ENCODE measurements around the gene SLCO1A2.

DNA sequence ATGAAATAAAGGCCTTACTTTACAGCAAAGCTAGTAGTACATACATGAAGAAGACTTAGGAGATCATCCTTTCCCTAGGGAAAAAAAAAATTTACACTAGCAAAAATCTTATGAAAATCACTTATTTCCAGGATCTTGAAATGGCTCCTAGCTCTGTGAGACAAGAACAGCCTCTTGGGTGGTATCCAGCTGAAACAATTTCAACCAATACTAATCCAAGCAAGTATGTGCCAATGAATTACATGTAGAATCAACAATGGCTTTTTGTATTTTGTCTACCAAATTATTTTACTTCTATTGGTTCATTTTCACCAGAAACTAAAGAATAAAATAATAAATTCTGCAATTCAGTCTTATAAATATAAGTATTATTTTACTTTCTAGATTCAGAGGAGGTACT lies 2.7 kb upstream of the SLCO1A2 start:
- TF ChIP-seq ZNF274 (IDR thresholded peaks at IDR 0.05; ENCODE audit: low read length): no peak
- TF ChIP-seq ZNF274 (tag by site-specific recombination; IDR thresholded peaks at IDR 0.05; ENCODE audit: borderline replicate concordance): no peak
- TF ChIP-seq ZNF221 (tag by site-specific recombination; IDR thresholded peaks at IDR 0.05; ENCODE audit: borderline replicate concordance): no peak
- TF ChIP-seq, protein P1, sequence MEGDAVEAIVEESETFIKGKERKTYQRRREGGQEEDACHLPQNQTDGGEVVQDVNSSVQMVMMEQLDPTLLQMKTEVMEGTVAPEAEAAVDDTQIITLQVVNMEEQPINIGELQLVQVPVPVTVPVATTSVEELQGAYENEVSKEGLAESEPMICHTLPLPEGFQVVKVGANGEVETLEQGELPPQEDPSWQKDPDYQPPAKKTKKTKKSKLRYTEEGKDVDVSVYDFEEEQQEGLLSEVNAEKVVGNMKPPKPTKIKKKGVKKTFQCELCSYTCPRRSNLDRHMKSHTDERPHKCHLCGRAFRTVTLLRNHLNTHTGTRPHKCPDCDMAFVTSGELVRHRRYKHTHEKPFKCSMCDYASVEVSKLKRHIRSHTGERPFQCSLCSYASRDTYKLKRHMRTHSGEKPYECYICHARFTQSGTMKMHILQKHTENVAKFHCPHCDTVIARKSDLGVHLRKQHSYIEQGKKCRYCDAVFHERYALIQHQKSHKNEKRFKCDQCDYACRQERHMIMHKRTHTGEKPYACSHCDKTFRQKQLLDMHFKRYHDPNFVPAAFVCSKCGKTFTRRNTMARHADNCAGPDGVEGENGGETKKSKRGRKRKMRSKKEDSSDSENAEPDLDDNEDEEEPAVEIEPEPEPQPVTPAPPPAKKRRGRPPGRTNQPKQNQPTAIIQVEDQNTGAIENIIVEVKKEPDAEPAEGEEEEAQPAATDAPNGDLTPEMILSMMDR (tag by site-specific recombination; IDR thresholded peaks at IDR 0.05): no peak
- no peak for TF ChIP-seq ZNF423 (tag by site-specific recombination; IDR thresholded peaks at IDR 0.05)
- TF ChIP-seq, protein P2, sequence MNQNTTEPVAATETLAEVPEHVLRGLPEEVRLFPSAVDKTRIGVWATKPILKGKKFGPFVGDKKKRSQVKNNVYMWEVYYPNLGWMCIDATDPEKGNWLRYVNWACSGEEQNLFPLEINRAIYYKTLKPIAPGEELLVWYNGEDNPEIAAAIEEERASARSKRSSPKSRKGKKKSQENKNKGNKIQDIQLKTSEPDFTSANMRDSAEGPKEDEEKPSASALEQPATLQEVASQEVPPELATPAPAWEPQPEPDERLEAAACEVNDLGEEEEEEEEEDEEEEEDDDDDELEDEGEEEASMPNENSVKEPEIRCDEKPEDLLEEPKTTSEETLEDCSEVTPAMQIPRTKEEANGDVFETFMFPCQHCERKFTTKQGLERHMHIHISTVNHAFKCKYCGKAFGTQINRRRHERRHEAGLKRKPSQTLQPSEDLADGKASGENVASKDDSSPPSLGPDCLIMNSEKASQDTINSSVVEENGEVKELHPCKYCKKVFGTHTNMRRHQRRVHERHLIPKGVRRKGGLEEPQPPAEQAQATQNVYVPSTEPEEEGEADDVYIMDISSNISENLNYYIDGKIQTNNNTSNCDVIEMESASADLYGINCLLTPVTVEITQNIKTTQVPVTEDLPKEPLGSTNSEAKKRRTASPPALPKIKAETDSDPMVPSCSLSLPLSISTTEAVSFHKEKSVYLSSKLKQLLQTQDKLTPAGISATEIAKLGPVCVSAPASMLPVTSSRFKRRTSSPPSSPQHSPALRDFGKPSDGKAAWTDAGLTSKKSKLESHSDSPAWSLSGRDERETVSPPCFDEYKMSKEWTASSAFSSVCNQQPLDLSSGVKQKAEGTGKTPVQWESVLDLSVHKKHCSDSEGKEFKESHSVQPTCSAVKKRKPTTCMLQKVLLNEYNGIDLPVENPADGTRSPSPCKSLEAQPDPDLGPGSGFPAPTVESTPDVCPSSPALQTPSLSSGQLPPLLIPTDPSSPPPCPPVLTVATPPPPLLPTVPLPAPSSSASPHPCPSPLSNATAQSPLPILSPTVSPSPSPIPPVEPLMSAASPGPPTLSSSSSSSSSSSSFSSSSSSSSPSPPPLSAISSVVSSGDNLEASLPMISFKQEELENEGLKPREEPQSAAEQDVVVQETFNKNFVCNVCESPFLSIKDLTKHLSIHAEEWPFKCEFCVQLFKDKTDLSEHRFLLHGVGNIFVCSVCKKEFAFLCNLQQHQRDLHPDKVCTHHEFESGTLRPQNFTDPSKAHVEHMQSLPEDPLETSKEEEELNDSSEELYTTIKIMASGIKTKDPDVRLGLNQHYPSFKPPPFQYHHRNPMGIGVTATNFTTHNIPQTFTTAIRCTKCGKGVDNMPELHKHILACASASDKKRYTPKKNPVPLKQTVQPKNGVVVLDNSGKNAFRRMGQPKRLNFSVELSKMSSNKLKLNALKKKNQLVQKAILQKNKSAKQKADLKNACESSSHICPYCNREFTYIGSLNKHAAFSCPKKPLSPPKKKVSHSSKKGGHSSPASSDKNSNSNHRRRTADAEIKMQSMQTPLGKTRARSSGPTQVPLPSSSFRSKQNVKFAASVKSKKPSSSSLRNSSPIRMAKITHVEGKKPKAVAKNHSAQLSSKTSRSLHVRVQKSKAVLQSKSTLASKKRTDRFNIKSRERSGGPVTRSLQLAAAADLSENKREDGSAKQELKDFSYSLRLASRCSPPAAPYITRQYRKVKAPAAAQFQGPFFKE (tag by site-specific recombination; IDR thresholded peaks at IDR 0.05; ENCODE audit: borderline replicate concordance): no peak
- no peak for TF ChIP-seq ZNF155 (tag by site-specific recombination; IDR thresholded peaks at IDR 0.05)
- TF ChIP-seq ZNF266 (tag by site-specific recombination; IDR thresholded peaks at IDR 0.05; ENCODE audit: low read depth): no peak
- no peak for TF ChIP-seq ZNF292 (tag by site-specific recombination; IDR thresholded peaks at IDR 0.05; ENCODE audit: borderline replicate concordance, low read depth)
- TF ChIP-seq, protein P3, sequence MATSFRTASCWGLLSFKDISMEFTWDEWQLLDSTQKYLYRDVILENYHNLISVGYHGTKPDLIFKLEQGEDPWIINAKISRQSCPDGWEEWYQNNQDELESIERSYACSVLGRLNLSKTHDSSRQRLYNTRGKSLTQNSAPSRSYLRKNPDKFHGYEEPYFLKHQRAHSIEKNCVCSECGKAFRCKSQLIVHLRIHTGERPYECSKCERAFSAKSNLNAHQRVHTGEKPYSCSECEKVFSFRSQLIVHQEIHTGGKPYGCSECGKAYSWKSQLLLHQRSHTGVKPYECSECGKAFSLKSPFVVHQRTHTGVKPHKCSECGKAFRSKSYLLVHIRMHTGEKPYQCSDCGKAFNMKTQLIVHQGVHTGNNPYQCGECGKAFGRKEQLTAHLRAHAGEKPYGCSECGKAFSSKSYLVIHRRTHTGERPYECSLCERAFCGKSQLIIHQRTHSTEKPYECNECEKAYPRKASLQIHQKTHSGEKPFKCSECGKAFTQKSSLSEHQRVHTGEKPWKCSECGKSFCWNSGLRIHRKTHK (tag by site-specific recombination; IDR thresholded peaks at IDR 0.05): no peak

Measured in HEK293 (cell line).